Ascending aorta (tissue), 2 donors: ENCODE results near the gene JAKMIP2. TPM values are rescaled to one million over a fixed set of nuclear protein-coding genes. Genes with fewer than 3 reads are reported as not detected.

Experiments
- DNase-seq, 2 donors: peaks; one replicate each; pipeline ENCODE4 v3.0.0-alpha.2; 2019; ENCODE audit warnings: low spot score in 2 of 2
- H3K27ac ChIP-seq, 2 donors: fragments of 200-600 bp; sonication (generic); one replicate each; pipeline ENCODE4 v1.5.1; 2016 to 2017; ENCODE audit warnings: mild to moderate bottlenecking in 1 of 2
- H3K27me3 ChIP-seq: fragments of 200-600 bp; sonication (generic); one replicate; pipeline ENCODE4 v1.5.1; 2017
- H3K36me3 ChIP-seq, 2 donors: fragments of 200-600 bp; sonication (generic); one replicate each; pipeline ENCODE4 v1.5.1; 2016
- H3K4me1 ChIP-seq, 2 donors: fragments of 200-600 bp; sonication (generic); one replicate each; pipeline ENCODE4 v1.5.1; 2016 to 2017; ENCODE audit warnings: mild to moderate bottlenecking in 1 of 2
- H3K4me3 ChIP-seq, 2 donors: fragments of 200-600 bp; sonication (generic); one replicate each; pipeline ENCODE4 v1.5.1; 2016 to 2017; ENCODE audit warnings: mild to moderate bottlenecking in 1 of 2
- H3K9me3 ChIP-seq, 2 donors: fragments of 200-600 bp; sonication (generic); one replicate each; pipeline ENCODE4 v1.5.1; 2016
- intact Hi-C: fragments of 100-400 bp; cut with DNase I; formaldehyde crosslinking; loops from one replicate; pipeline ENCODE4 v1.15.1; 2023
- total RNA-seq: library from RNA; depleted of rRNA; stranded (reverse); fragments of >200 nt; gene quantifications from one replicate; pipeline ENCODE4 v1.1.0, GENCODE V29; 2016
- TF ChIP-seq, protein P1 (sequence below), 3 experiments: fragments of 200-600 bp in 2 of 3; fragments of 450-650 bp in 1 of 3; sonication (generic) in 2 of 3; IDR thresholded peaks; one replicate each; pipeline ENCODE4 v1.5.1; 2016 to 2019; ENCODE audit warnings: antibody characterized with exemption in 3 of 3, mild to moderate bottlenecking in 1 of 3, moderate library complexity in 1 of 3

JAKMIP2 gene
- total RNA-seq, 1 donor from 2014 or later = not detected

GRCh38 chr5:147786142-147786541 is 3.6 kb upstream of the JAKMIP2 start:
- H3K4me3 ChIP-seq = no peak overlapping the region
- TF ChIP-seq, protein P1, sequence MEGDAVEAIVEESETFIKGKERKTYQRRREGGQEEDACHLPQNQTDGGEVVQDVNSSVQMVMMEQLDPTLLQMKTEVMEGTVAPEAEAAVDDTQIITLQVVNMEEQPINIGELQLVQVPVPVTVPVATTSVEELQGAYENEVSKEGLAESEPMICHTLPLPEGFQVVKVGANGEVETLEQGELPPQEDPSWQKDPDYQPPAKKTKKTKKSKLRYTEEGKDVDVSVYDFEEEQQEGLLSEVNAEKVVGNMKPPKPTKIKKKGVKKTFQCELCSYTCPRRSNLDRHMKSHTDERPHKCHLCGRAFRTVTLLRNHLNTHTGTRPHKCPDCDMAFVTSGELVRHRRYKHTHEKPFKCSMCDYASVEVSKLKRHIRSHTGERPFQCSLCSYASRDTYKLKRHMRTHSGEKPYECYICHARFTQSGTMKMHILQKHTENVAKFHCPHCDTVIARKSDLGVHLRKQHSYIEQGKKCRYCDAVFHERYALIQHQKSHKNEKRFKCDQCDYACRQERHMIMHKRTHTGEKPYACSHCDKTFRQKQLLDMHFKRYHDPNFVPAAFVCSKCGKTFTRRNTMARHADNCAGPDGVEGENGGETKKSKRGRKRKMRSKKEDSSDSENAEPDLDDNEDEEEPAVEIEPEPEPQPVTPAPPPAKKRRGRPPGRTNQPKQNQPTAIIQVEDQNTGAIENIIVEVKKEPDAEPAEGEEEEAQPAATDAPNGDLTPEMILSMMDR (IDR thresholded peaks at IDR 0.05) = no peak
- H3K9me3 ChIP-seq = no peaks in the 10 kb centered on the region
- no peak overlapping the region for H3K27ac ChIP-seq
- DNase-seq = no peak
- no peaks in the 10 kb centered on the region for H3K4me1 ChIP-seq
- intact Hi-C loops = no loop called here
- no peaks in the 10 kb centered on the region for H3K27me3 ChIP-seq
- H3K36me3 ChIP-seq = no peaks in the 10 kb centered on the region

DNA sequence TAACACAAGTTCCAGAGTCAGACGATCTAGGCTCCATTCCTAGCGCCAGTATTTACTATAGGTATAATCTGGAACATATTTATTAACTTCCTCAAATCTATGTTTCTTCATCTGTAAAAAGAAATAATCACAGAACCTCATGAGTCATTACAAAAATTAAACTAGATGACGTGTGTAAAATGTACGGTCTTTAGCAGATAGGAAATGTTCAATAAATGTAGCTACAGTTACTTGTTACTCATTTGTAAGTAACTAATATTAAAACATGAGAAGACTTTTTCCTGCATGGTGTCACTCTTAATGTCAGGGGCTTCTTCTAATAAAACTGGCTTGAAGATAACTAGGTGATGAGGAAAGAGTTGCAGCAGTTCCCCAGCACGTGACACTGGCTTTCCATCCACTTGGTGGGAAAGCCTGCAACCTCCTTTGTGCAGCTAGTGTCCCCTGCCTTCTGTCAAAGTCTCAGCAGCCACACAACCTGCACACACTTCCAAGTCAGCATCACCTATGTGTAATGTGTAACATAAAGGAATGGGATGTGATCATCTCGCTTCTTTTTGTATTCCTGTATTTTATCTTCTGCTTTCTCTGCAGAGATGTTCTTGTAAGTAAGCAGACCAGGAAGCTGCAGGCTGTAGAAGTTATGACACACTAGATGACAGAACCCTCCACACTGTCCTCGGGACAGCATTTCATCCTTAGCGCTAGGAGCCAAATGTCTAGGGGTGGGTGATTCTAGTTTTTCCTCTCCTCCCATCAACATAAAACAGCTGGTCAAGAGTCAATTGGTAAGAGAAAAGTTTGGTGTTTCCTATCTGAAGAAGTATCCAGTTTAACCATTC is 1.8 kb upstream of the JAKMIP2 start:
- no peaks in the 10 kb centered on the region for H3K27me3 ChIP-seq
- no peak overlapping the region for H3K27ac ChIP-seq
- intact Hi-C loops = no loop called here
- no peaks in the 10 kb centered on the region for H3K9me3 ChIP-seq
- H3K4me3 ChIP-seq = no peak overlapping the region
- DNase-seq = no peak
- H3K4me1 ChIP-seq = no peaks in the 10 kb centered on the region
- TF ChIP-seq, protein P1 (IDR thresholded peaks at IDR 0.05) = no peak
- no peaks in the 10 kb centered on the region for H3K36me3 ChIP-seq

DNA sequence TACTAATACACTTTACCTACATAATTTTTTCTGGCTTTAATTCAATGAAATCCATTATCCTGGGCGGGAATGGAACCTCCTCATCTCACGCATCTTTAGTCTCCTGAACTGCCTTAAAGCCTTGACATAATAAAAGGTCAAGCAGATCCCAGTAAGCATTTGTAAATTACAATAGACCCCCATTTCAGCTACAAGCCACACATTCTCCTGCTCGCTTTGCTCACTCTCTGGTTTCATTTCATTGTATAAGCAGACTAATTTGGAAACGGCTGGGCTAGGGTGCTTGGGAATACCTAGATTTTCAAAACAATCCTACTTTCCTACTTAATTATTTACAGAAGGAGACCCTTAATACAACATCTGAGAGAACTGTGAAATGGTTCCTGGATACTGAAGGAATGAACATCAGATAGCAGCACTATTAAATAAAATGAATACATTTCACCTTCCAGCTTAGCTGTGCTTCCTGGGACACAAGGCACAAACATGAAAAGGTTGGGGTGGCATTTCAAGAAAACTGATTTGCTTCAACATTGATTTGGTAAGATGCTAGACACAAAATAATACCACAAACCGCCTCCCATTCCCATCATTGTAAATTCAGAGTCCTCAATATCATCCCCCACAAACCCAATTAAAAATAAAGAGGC is 1.5 kb downstream of the JAKMIP2 start:
- Histone ChIP-seq H3K4me1 (no peaks in the 10 kb centered on the region), H3K4me3 (no peak overlapping the region), H3K9me3 (no peaks in the 10 kb centered on the region), H3K27ac (no peak overlapping the region), H3K36me3 (no peaks in the 10 kb centered on the region), H3K27me3 (no peaks in the 10 kb centered on the region)
- intact Hi-C loops = no loop called here
- no peak for DNase-seq
- TF ChIP-seq, protein P1 (IDR thresholded peaks at IDR 0.05) = no peak

DNA sequence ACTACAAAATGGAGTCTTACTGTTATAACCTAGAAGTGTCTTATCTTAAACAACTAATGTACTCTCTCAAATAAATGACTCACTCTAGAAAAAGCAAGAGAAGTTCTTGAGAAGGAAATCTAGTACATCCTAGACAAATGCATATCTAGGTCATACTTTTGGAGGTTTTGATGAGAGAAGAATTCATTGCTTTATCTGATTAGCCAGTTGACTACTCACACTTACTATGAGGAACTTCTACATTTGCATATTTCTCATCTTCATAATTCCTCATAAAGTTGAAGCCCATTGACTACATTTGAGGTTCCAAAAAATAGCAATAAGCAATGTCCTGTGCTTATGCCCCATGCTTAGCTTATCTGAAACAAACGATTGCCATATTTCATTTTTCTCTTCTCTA is 2.8 kb downstream of the JAKMIP2 start:
- intact Hi-C loops = no loop called here
- Histone ChIP-seq H3K4me1 (no peaks in the 10 kb centered on the region), H3K9me3 (no peaks in the 10 kb centered on the region), H3K27ac (no peak overlapping the region), H3K36me3 (no peaks in the 10 kb centered on the region), H3K27me3 (no peaks in the 10 kb centered on the region), H3K4me3 (no peak overlapping the region)
- DNase-seq = no peak
- TF ChIP-seq, protein P1 (IDR thresholded peaks at IDR 0.05) = no peak

GRCh38 chr5:147776989-147777388 is 5.5 kb downstream of the JAKMIP2 start:
- no peak for DNase-seq
- H3K27ac ChIP-seq = no peak overlapping the region
- H3K9me3 ChIP-seq = no peaks in the 10 kb centered on the region
- TF ChIP-seq, protein P1 (IDR thresholded peaks at IDR 0.05) = no peak
- H3K36me3 ChIP-seq = no peaks in the 10 kb centered on the region
- H3K27me3 ChIP-seq = no peaks in the 10 kb centered on the region
- intact Hi-C loops = no loop called here
- H3K4me3 ChIP-seq = no peak overlapping the region
- no peaks in the 10 kb centered on the region for H3K4me1 ChIP-seq
